Measurements from ENCODE around the gene MCC. TPM values are rescaled to one million over a fixed set of nuclear protein-coding genes. Genes with fewer than 3 reads are reported as not detected.

The MCC gene
- total RNA-seq, 1 experiment from 2014 or later = 7.1 TPM

- intact Hi-C loops (cut with micrococcal nuclease) = no loop called here
- BruUV-seq (replicated peaks) = no TSS peak
- Histone ChIP-seq H3K36me3 (ENCODE audit: low read depth, low read length) (no peaks in the 10 kb centered on the region), H3K9ac (ENCODE audit: low read length) (no peak overlapping the region), H3K79me2 (ENCODE audit: low read length) (no peaks in the 10 kb centered on the region), H3K4me1 (ENCODE audit: insufficient read depth, low read length) (no peaks in the 10 kb centered on the region), H3F3A (ENCODE audit: low read length, unreplicated experiment) (no peaks in the 10 kb centered on the region), H4K20me1 (ENCODE audit: low read length) (no peaks in the 10 kb centered on the region), H3K9me3 (ENCODE audit: low read length) (no peaks in the 10 kb centered on the region), H3K27me3 (ENCODE audit: low read length) (no peaks in the 10 kb centered on the region), H3K4me2 (ENCODE audit: low read length) (no peak overlapping the region), H3K27ac (ENCODE audit: low read length) (no peak overlapping the region), H3K4me3 (ENCODE audit: low read length) (no peak overlapping the region), H3K9me2 (replicated peaks; ENCODE audit: low read length) (no peaks in the 10 kb centered on the region), H2AFZ (ENCODE audit: low read length) (no peak overlapping the region)
- TF ChIP-seq EZH2phosphoT487 (IDR thresholded peaks at IDR 0.05; ENCODE audit: borderline replicate concordance, low read length) = no peak
- TF ChIP-seq CTCF (conservative IDR thresholded peaks at IDR 0.05; ENCODE audit: low read depth, low read length) = no peak
- TF ChIP-seq EZH2 (IDR thresholded peaks at IDR 0.05; ENCODE audit: low read length, unreplicated experiment) = no peak
- CTCF ChIA-PET = no interaction called here
- POLR2A ChIA-PET (ENCODE audit: unreplicated experiment) = no interaction called here
- ATAC-seq = no peak
- DNase-seq = no peak
These were observed 60.2 kb downstream of the MCC start for GRCh38 chr5:113427871-113428574.

GRCh38 chr5:113425909-113426308 lies 62.3 kb downstream of the MCC start:
- intact Hi-C loops (cut with micrococcal nuclease) = no loop called here
- no peak overlapping the region for H3K9ac ChIP-seq (ENCODE audit: low read length)
- no peaks in the 10 kb centered on the region for H3K9me3 ChIP-seq (ENCODE audit: low read length)
- BruUV-seq (replicated peaks) = no TSS peak
- POLR2A ChIA-PET (ENCODE audit: unreplicated experiment) = no interaction called here
- ATAC-seq = no peak
- no peak overlapping the region for H3K4me3 ChIP-seq (ENCODE audit: low read length)
- no peaks in the 10 kb centered on the region for H3K27me3 ChIP-seq (ENCODE audit: low read length)
- no peaks in the 10 kb centered on the region for H3F3A ChIP-seq (ENCODE audit: low read length, unreplicated experiment)
- H3K36me3 ChIP-seq (ENCODE audit: low read depth, low read length) = no peaks in the 10 kb centered on the region
- H4K20me1 ChIP-seq (ENCODE audit: low read length) = no peaks in the 10 kb centered on the region
- no peaks in the 10 kb centered on the region for H3K79me2 ChIP-seq (ENCODE audit: low read length)
- TF ChIP-seq CTCF (conservative IDR thresholded peaks at IDR 0.05; ENCODE audit: low read depth, low read length) (no peak), EZH2phosphoT487 (IDR thresholded peaks at IDR 0.05; ENCODE audit: borderline replicate concordance, low read length) (no peak), EZH2 (IDR thresholded peaks at IDR 0.05; ENCODE audit: low read length, unreplicated experiment) (no peak)
- H3K4me2 ChIP-seq (ENCODE audit: low read length) = no peak overlapping the region
- CTCF ChIA-PET = no interaction called here
- no peak overlapping the region for H3K27ac ChIP-seq (ENCODE audit: low read length)
- H2AFZ ChIP-seq (ENCODE audit: low read length) = no peak overlapping the region
- H3K4me1 ChIP-seq (ENCODE audit: insufficient read depth, low read length) = no peaks in the 10 kb centered on the region
- DNase-seq = no peak
- H3K9me2 ChIP-seq (replicated peaks; ENCODE audit: low read length) = no peaks in the 10 kb centered on the region

GRCh38 chr5:113421693-113422092 lies 66.6 kb downstream of the MCC start:
- no peak for ATAC-seq
- BruUV-seq (replicated peaks) = no TSS peak

More at GRCh38 chr5:113421693-113422092, 66.6 kb downstream of the MCC start:
- TF ChIP-seq EZH2phosphoT487 (IDR thresholded peaks at IDR 0.05; ENCODE audit: borderline replicate concordance, low read length) (no peak), EZH2 (IDR thresholded peaks at IDR 0.05; ENCODE audit: low read length, unreplicated experiment) (no peak), CTCF (conservative IDR thresholded peaks at IDR 0.05; ENCODE audit: low read depth, low read length) (no peak)
- intact Hi-C loops (cut with micrococcal nuclease) = no loop called here
- Histone ChIP-seq H3K4me1 (ENCODE audit: insufficient read depth, low read length) (no peaks in the 10 kb centered on the region), H3K79me2 (ENCODE audit: low read length) (no peaks in the 10 kb centered on the region), H3K36me3 (ENCODE audit: low read depth, low read length) (no peaks in the 10 kb centered on the region), H3K9ac (ENCODE audit: low read length) (no peak overlapping the region), H3K4me2 (ENCODE audit: low read length) (no peak overlapping the region), H3K9me2 (replicated peaks; ENCODE audit: low read length) (no peaks in the 10 kb centered on the region), H3K9me3 (ENCODE audit: low read length) (no peaks in the 10 kb centered on the region), H2AFZ (ENCODE audit: low read length) (no peak overlapping the region), H3K4me3 (ENCODE audit: low read length) (no peak overlapping the region), H4K20me1 (ENCODE audit: low read length) (no peaks in the 10 kb centered on the region), H3K27me3 (ENCODE audit: low read length) (no peaks in the 10 kb centered on the region), H3K27ac (ENCODE audit: low read length) (no peak overlapping the region), H3F3A (ENCODE audit: low read length, unreplicated experiment) (no peaks in the 10 kb centered on the region)
- CTCF ChIA-PET = no interaction called here
- no peak for DNase-seq
- POLR2A ChIA-PET (ENCODE audit: unreplicated experiment) = no interaction called here

Measured in PC-3 (cell line).